SK-N-SH (cell line): Measurements from ENCODE around the gene PPP2R1B. TPM values are rescaled to one million over a fixed set of nuclear protein-coding genes. Genes with fewer than 3 reads are reported as not detected.

ENCODE experiments used
- CTCF ChIA-PET: fragments of 300-600, 350-600 bp; formaldehyde crosslinking; extraction: SDS; loops from one replicate; lab custom pipeline; 2021; lab: Yijun Ruan, JAX
- POLR2A ChIA-PET: fragments of 350-600 bp; sonication (Branson Sonifier 250); formaldehyde crosslinking; extraction: SDS; loops from one replicate; lab custom pipeline; 2020; ENCODE audit warnings: antibody characterized with exemption, inconsistent platforms; lab: Yijun Ruan, JAX
- DNase-seq: peaks from one replicate; pipeline ENCODE4 v3.0.0; 2012
- H2AFZ ChIP-seq: fragments of 200-600 bp; sonication (generic); 2 replicates; pipeline ENCODE4 v1.8.1; 2016; ENCODE audit warnings: antibody characterized with exemption, mild to moderate bottlenecking, low read depth
- H3F3A ChIP-seq: fragments of 200-600 bp; sonication (generic); replicated peaks from 2 replicates; pipeline ENCODE3; 2016; ENCODE audit warnings: antibody characterized with exemption, mild to moderate bottlenecking; ENCODE audit not compliant: insufficient read depth
- H3K27ac ChIP-seq, 2 experiments: fragments of 200-500 bp in 1 of 2; fragments of 200-600 bp in 1 of 2; sonication (Bioruptor generic) in 1 of 2; sonication (generic), shearing (Covaris generic) in 1 of 2; 2 replicates each; pipeline versions ENCODE4 v1.5.1 to v1.6.1; 2014 to 2016; ENCODE audit warnings: low read depth in 2 of 2, inconsistent platforms in 1 of 2, low read length in 1 of 2, mild to moderate bottlenecking in 1 of 2, mixed read lengths in 1 of 2
- H3K27me3 ChIP-seq: fragments of 200-600 bp; sonication (generic), shearing (Covaris generic); 2 replicates; pipeline ENCODE4 v1.6.1; 2016; ENCODE audit warnings: mixed run types; ENCODE audit not compliant: insufficient read depth
- H3K36me3 ChIP-seq, 2 experiments: fragments of 200-500 bp in 1 of 2; fragments of 200-600 bp in 1 of 2; sonication (Bioruptor generic) in 1 of 2; sonication (generic) in 1 of 2; replicated peaks in 1 of 2; 2 replicates each; pipeline versions ENCODE3 to v1.5.1; 2014 to 2016; ENCODE audit warnings: low read length in 1 of 2, mild to moderate bottlenecking in 1 of 2; ENCODE audit not compliant: insufficient read depth in 2 of 2, control insufficient read depth in 1 of 2
- H3K4me1 ChIP-seq, 2 experiments: fragments of 200-500 bp in 1 of 2; fragments of 200-600 bp in 1 of 2; sonication (Bioruptor generic) in 1 of 2; sonication (generic), shearing (Covaris generic) in 1 of 2; 2 replicates each; pipeline versions ENCODE4 v1.5.1 to v1.6.1; 2014 to 2016; ENCODE audit warnings: low read depth in 1 of 2, low read length in 1 of 2, mixed run types in 1 of 2; ENCODE audit not compliant: insufficient read depth in 2 of 2, control insufficient read depth in 1 of 2
- H3K4me2 ChIP-seq: fragments of 200-600 bp; sonication (generic), shearing (Covaris generic); 2 replicates; pipeline ENCODE4 v1.6.1; 2017; ENCODE audit warnings: mixed run types
- H3K4me3 ChIP-seq, 2 experiments: fragments of 200-500 bp in 1 of 2; fragments of 200-600 bp in 1 of 2; sonication (Bioruptor generic) in 1 of 2; sonication (generic), shearing (Covaris generic) in 1 of 2; 2 replicates each; pipeline versions ENCODE4 v1.5.1 to v1.8.1; 2014 to 2016; ENCODE audit warnings: low read depth in 2 of 2, inconsistent platforms in 1 of 2, low read length in 1 of 2, mild to moderate bottlenecking in 1 of 2, mixed read lengths in 1 of 2, moderate library complexity in 1 of 2
- H3K79me2 ChIP-seq: fragments of 200-600 bp; sonication (generic); 2 replicates; pipeline ENCODE4 v1.8.1; 2017; ENCODE audit warnings: mild to moderate bottlenecking; ENCODE audit not compliant: insufficient read depth
- H3K9ac ChIP-seq: fragments of 200-600 bp; sonication (generic); 2 replicates; pipeline ENCODE4 v1.6.1; 2017; ENCODE audit warnings: mixed run types
- H3K9me2 ChIP-seq: fragments of 200-600 bp; sonication (generic); 2 replicates; pipeline ENCODE4 v1.6.1; 2017; ENCODE audit warnings: mixed run types
- H3K9me3 ChIP-seq: fragments of 200-600 bp; sonication (generic); 2 replicates; pipeline ENCODE4 v1.6.1; 2017; ENCODE audit warnings: mixed run types, mild to moderate bottlenecking, moderate library complexity
- H4K20me1 ChIP-seq: fragments of 200-600 bp; sonication (generic); 2 replicates; pipeline ENCODE4 v1.6.1; 2017; ENCODE audit warnings: mild to moderate bottlenecking, mixed run types; ENCODE audit not compliant: insufficient read depth
- CHD2 ChIP-seq: fragments of 150-350 bp; IDR thresholded peaks from 2 replicates; pipeline ENCODE4 v1.6.1; 2018; ENCODE audit warnings: low read length; ENCODE audit not compliant: partially characterized antibody
- EP300 ChIP-seq, 2 experiments: IDR thresholded peaks; 2 replicates each; pipeline versions ENCODE4 v1.4.0 to v1.6.1; 2012; ENCODE audit warnings: borderline replicate concordance in 1 of 2, low read depth in 1 of 2, low read length in 1 of 2
- FOXJ3 ChIP-seq: sonication (generic); formaldehyde crosslinking; IDR thresholded peaks from 2 replicates; pipeline ENCODE4 v1.5.1; 2020; ENCODE audit warnings: mild to moderate bottlenecking, missing genetic modification reagents
- JUND ChIP-seq: IDR thresholded peaks from 2 replicates; pipeline ENCODE4 v1.4.0; 2012
- MXI1 ChIP-seq: IDR thresholded peaks from 2 replicates; pipeline ENCODE4 v1.6.1; 2012; ENCODE audit warnings: mild to moderate bottlenecking, low read depth, low read length, improper control_type of control experiment
- NFIC ChIP-seq: IDR thresholded peaks from 2 replicates; pipeline ENCODE4 v1.4.0; 2012; ENCODE audit warnings: borderline replicate concordance
- POLR2AphosphoS5 ChIP-seq: IDR thresholded peaks from 2 replicates; pipeline ENCODE4 v1.6.1; 2012; ENCODE audit warnings: low read depth, low read length
- RAD21 ChIP-seq: IDR thresholded peaks from 2 replicates; pipeline ENCODE4 v1.6.1; 2012; ENCODE audit warnings: mild to moderate bottlenecking, low read length
- RXRA ChIP-seq: IDR thresholded peaks from 2 replicates; pipeline ENCODE4 v1.4.0; 2012; ENCODE audit warnings: low read depth, mild to moderate bottlenecking, borderline replicate concordance
- TAF1 ChIP-seq: IDR thresholded peaks from 2 replicates; pipeline ENCODE4 v1.6.1; 2012; ENCODE audit warnings: low read depth, mild to moderate bottlenecking, low read length, moderate library complexity, borderline replicate concordance
- TCF12 ChIP-seq: IDR thresholded peaks from 2 replicates; pipeline ENCODE4 v1.4.0; 2012
- YY1 ChIP-seq: IDR thresholded peaks from 2 replicates; pipeline ENCODE4 v1.4.0; 2012; ENCODE audit warnings: low read depth, mild to moderate bottlenecking
- WGBS: methylation state at CpG from one replicate; pipeline ENCODE4 v1.1.6; 2017; ENCODE audit warnings: low lambda C conversion rate; 5-methylcytosine and 5-hydroxymethylcytosine counted together
- polyA plus RNA-seq, 3 experiments: library from polyadenylated mRNA; depleted of rRNA; stranded (reverse); fragments of >200 nt; gene quantifications; 2 replicates each; pipeline ENCODE4 v1.2.3, GENCODE V29; 2012
- TF ChIP-seq, protein P1 (sequence below): fragments of 200-600 bp; sonication (generic); IDR thresholded peaks from 2 replicates; pipeline ENCODE4 v1.6.1; 2017; ENCODE audit warnings: antibody characterized with exemption, mild to moderate bottlenecking, moderate library complexity
- TF ChIP-seq, protein P2 (sequence below): IDR thresholded peaks from 2 replicates; pipeline ENCODE4 v1.6.1; 2012; ENCODE audit warnings: mild to moderate bottlenecking, low read depth, low read length, moderate library complexity
- TF ChIP-seq, protein P3 (sequence below): IDR thresholded peaks from 2 replicates; pipeline ENCODE4; 2012
- TF ChIP-seq, protein P4 (sequence below): IDR thresholded peaks from 2 replicates; pipeline ENCODE4 v1.4.0; 2012; ENCODE audit warnings: low read depth, borderline replicate concordance

The PPP2R1B gene
- polyA plus RNA-seq, 1 of the 3 experiments (the other 2 are of a cell fraction) = 25.9 TPM

DNA sequence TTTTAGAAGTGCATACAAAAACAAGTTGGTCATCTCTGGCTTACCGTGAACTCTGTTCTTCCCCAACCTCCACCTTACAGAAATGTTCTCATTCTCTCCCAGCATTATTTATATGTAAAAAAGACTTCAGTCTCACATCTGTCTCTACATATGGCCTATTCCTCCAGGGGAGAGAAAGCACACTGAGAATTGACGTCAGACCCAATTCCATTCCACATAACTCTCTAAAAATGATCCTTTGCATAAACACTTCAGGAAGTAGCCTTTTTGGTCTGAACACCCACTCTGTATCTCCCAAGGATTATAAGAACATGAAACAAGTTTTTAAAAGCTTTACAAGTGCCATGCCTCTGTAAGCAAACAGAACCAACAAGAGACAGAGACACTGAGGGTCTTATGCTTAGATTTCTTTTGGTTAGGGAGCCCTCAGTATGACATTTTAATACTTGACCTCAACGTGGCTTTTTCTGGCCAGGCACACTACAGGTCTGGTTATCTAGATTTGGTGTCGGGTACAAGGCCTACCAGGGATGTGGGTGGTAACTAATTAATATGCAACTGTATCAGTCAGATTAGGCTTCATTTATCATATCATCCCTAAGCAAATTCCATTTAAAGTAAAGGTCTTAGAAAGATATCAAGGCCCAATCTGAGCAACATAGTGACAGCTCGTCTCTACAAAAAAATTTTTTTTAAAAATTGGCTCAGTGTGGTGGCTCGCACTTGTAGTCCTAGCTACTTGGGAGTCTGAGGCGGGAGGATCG lies 48.5 kb upstream of the PPP2R1B start (continued):
- TF ChIP-seq, protein P1, sequence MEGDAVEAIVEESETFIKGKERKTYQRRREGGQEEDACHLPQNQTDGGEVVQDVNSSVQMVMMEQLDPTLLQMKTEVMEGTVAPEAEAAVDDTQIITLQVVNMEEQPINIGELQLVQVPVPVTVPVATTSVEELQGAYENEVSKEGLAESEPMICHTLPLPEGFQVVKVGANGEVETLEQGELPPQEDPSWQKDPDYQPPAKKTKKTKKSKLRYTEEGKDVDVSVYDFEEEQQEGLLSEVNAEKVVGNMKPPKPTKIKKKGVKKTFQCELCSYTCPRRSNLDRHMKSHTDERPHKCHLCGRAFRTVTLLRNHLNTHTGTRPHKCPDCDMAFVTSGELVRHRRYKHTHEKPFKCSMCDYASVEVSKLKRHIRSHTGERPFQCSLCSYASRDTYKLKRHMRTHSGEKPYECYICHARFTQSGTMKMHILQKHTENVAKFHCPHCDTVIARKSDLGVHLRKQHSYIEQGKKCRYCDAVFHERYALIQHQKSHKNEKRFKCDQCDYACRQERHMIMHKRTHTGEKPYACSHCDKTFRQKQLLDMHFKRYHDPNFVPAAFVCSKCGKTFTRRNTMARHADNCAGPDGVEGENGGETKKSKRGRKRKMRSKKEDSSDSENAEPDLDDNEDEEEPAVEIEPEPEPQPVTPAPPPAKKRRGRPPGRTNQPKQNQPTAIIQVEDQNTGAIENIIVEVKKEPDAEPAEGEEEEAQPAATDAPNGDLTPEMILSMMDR = no peak
- TF ChIP-seq MXI1 = no peak

DNA sequence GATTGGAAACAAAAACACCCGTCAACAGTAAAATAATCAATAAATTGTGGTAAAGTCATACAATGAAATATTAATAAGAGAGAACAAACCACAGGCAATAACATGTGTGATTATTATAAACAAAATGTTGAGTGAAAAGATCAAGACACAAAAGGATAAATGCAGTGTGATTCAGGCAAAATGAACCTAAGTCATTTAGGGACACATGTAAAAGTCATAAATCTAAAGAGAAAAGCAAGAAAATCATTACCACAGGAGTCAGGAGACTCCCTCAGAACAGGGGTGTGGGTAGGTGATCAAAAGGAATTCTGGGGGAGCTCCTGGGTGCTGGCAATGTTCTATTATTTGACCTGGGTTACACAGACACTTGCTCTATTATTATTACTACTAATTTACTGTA lies 47.9 kb upstream of the PPP2R1B start:
- Histone ChIP-seq H3K79me2 (no peaks in the 10 kb centered on the region), H3K27me3 (no peaks in the 10 kb centered on the region), H3K4me2 (no peak overlapping the region), H3K4me3 (no peak overlapping the region), H3K27ac (no peak overlapping the region), H3K9me2 (no peaks in the 10 kb centered on the region), H3K9me3 (no peaks in the 10 kb centered on the region), H3K9ac (no peak overlapping the region), H3K4me1 (peaks cover 5 to 6% of the 10 kb centered on the region in 2 experiments; a peak in 3 of 4 replicates), H2AFZ (no peak overlapping the region), H4K20me1 (no peaks in the 10 kb centered on the region), H3F3A (peaks cover 9% of the 10 kb centered on the region), H3K36me3 (peaks cover 0 to 3% of the 10 kb centered on the region in 2 experiments)
- ChIA-PET CTCF (no interaction called here), POLR2A (no interaction called here)
- no peak for DNase-seq
- 94% methylated on average over 1 of the region's 1 CpG for WGBS
- TF ChIP-seq TAF1 (no peak), NFIC (no peak), CHD2 (no peak), TCF12 (no peak), RAD21 (no peak), MXI1 (no peak), RXRA (no peak), EP300 (IDR thresholded peaks at IDR 0.05; ENCODE audit: borderline replicate concordance in 1 of 2, low read depth in 1 of 2, low read length in 1 of 2) (no peak), FOXJ3 (CRISPR knock-in tag) (no peak), POLR2AphosphoS5 (no peak), YY1 (no peak), JUND (no peak)
- TF ChIP-seq, protein P1 = no peak
- TF ChIP-seq, protein P2, sequence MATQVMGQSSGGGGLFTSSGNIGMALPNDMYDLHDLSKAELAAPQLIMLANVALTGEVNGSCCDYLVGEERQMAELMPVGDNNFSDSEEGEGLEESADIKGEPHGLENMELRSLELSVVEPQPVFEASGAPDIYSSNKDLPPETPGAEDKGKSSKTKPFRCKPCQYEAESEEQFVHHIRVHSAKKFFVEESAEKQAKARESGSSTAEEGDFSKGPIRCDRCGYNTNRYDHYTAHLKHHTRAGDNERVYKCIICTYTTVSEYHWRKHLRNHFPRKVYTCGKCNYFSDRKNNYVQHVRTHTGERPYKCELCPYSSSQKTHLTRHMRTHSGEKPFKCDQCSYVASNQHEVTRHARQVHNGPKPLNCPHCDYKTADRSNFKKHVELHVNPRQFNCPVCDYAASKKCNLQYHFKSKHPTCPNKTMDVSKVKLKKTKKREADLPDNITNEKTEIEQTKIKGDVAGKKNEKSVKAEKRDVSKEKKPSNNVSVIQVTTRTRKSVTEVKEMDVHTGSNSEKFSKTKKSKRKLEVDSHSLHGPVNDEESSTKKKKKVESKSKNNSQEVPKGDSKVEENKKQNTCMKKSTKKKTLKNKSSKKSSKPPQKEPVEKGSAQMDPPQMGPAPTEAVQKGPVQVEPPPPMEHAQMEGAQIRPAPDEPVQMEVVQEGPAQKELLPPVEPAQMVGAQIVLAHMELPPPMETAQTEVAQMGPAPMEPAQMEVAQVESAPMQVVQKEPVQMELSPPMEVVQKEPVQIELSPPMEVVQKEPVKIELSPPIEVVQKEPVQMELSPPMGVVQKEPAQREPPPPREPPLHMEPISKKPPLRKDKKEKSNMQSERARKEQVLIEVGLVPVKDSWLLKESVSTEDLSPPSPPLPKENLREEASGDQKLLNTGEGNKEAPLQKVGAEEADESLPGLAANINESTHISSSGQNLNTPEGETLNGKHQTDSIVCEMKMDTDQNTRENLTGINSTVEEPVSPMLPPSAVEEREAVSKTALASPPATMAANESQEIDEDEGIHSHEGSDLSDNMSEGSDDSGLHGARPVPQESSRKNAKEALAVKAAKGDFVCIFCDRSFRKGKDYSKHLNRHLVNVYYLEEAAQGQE = no peak
- TF ChIP-seq, protein P3, sequence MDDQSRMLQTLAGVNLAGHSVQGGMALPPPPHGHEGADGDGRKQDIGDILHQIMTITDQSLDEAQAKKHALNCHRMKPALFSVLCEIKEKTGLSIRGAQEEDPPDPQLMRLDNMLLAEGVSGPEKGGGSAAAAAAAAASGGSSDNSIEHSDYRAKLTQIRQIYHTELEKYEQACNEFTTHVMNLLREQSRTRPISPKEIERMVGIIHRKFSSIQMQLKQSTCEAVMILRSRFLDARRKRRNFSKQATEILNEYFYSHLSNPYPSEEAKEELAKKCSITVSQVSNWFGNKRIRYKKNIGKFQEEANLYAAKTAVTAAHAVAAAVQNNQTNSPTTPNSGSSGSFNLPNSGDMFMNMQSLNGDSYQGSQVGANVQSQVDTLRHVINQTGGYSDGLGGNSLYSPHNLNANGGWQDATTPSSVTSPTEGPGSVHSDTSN = no peak
- TF ChIP-seq, protein P4, sequence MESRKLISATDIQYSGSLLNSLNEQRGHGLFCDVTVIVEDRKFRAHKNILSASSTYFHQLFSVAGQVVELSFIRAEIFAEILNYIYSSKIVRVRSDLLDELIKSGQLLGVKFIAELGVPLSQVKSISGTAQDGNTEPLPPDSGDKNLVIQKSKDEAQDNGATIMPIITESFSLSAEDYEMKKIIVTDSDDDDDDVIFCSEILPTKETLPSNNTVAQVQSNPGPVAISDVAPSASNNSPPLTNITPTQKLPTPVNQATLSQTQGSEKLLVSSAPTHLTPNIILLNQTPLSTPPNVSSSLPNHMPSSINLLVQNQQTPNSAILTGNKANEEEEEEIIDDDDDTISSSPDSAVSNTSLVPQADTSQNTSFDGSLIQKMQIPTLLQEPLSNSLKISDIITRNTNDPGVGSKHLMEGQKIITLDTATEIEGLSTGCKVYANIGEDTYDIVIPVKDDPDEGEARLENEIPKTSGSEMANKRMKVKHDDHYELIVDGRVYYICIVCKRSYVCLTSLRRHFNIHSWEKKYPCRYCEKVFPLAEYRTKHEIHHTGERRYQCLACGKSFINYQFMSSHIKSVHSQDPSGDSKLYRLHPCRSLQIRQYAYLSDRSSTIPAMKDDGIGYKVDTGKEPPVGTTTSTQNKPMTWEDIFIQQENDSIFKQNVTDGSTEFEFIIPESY = no peak
